Activated B cell treated with CpG ODN at 0.5 μM for 24 hours (primary cell): ENCODE data around the gene BLM. TPM values are rescaled to one million over a fixed set of nuclear protein-coding genes. Genes with fewer than 3 reads are reported as not detected.
"Not testable (repeated sequence)": the region's sequence is repeated elsewhere in the genome, so short reads cannot be mapped to it uniquely, and the experiment has no call there.

Experiments used
- ATAC-seq: fragments of 200-7000 bp; cut with Tn5 transposase; one replicate; pipeline ENCODE4 v1.10.0; 2021; ENCODE audit warnings: low read depth, mild to moderate bottlenecking, moderate library complexity
- CTCF ChIA-PET: fragments of 350-600 bp; sonication (Branson Sonifier 250); formaldehyde crosslinking; loops from one replicate; lab custom pipeline; 2021; ENCODE audit warnings: antibody characterized with exemption; lab: Charles Lee
- POLR2A ChIA-PET: fragments of 350-600 bp; sonication (Branson Sonifier 250); formaldehyde crosslinking; loops from one replicate; lab custom pipeline; 2021; ENCODE audit warnings: antibody characterized with exemption; lab: Charles Lee
- DNase-seq: peaks from one replicate; pipeline ENCODE4 v3.0.0; 2022
- H3K27ac Mint-ChIP-seq: one replicate; pipeline ENCODE4 v1.8.0; 2020; ENCODE audit warnings: mixed read lengths
- H3K27me3 Mint-ChIP-seq: one replicate; pipeline ENCODE4 v1.8.0; 2021; ENCODE audit warnings: mixed read lengths
- H3K36me3 Mint-ChIP-seq: one replicate; pipeline ENCODE4 v1.8.0; 2021; ENCODE audit warnings: low read depth, mixed read lengths
- H3K4me1 Mint-ChIP-seq: one replicate; pipeline ENCODE4 v1.8.0; 2021; ENCODE audit warnings: mixed read lengths
- H3K4me3 Mint-ChIP-seq: one replicate; pipeline ENCODE4 v1.8.0; 2020; ENCODE audit warnings: mild to moderate bottlenecking, mixed read lengths
- H3K9me3 Mint-ChIP-seq: one replicate; pipeline ENCODE4 v1.8.0; 2020; ENCODE audit warnings: mixed read lengths
- intact Hi-C: fragments of 100-400 bp; cut with micrococcal nuclease; formaldehyde crosslinking; loops from one replicate; pipeline ENCODE4 v1.15.1; 2024
- total RNA-seq: library from RNA; stranded (reverse); gene quantifications from 2 replicates; pipeline ENCODE4 v1.2.3, GENCODE V29; 2022
- TF ChIP-seq, protein P1 (sequence below): fragments of 200-600 bp; IDR thresholded peaks from one replicate; pipeline ENCODE4 v1.8.0; 2022; ENCODE audit warnings: antibody characterized with exemption, mild to moderate bottlenecking

The BLM gene
- total RNA-seq, 1 donor from 2014 or later, result 23.4 TPM

DNA sequence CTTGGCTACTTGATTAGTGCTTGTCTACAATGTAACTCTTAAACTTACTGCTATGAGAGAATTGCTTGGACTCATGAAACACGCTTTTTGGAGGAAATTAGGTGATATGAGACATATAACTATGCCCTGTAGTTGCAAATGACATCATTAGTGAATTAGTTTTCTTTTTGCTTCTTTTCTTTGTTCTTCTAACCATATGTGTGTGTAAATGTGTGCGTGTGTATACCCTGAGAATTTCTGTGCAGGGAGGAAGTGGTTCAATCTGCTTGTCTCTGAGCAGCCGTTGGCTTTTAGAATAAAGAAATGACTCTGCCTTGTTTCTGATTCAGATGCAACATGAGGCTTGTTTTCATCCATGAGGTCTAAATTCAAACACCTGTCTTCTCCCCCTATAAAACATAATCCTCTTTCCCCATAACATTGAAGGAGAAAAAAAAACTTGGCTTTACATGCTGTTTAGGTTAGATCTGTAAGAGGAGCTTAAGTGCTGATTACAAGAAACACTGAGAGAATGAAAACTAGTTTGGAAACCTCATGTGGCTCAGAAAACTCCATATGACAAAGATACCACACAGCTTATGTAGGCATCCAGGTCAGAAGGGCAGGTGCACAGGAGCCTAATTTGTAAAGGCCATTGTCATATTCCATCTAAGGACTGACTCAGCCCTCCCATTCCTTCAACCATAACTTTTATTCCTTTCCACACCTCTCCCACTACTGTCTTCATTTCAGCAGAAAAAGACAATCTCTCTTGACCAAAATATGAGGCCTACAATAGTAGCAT is 30.5 kb upstream of the BLM start:
- no peak overlapping the region for H3K4me3 Mint-ChIP-seq
- H3K27ac Mint-ChIP-seq, result peak overlapping the region; percentile 67
- intact Hi-C loops, result loop anchor here (1.0 kb wide), 1 partner anchor 21 kb away; no protein-coding TSS in a partner anchor
- POLR2A ChIA-PET, result interaction anchor here (0.9 to 1.7 kb wide), 4 partner anchors 20 to 32 kb away, joined by 4 to 6 read pairs (median 5); partner anchors contain the start of gene BLM
- H3K9me3 Mint-ChIP-seq, result peaks cover 1% of the 10 kb centered on the region
- TF ChIP-seq, protein P1, sequence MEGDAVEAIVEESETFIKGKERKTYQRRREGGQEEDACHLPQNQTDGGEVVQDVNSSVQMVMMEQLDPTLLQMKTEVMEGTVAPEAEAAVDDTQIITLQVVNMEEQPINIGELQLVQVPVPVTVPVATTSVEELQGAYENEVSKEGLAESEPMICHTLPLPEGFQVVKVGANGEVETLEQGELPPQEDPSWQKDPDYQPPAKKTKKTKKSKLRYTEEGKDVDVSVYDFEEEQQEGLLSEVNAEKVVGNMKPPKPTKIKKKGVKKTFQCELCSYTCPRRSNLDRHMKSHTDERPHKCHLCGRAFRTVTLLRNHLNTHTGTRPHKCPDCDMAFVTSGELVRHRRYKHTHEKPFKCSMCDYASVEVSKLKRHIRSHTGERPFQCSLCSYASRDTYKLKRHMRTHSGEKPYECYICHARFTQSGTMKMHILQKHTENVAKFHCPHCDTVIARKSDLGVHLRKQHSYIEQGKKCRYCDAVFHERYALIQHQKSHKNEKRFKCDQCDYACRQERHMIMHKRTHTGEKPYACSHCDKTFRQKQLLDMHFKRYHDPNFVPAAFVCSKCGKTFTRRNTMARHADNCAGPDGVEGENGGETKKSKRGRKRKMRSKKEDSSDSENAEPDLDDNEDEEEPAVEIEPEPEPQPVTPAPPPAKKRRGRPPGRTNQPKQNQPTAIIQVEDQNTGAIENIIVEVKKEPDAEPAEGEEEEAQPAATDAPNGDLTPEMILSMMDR, result no peak
- H3K27me3 Mint-ChIP-seq, result peaks cover 2% of the 10 kb centered on the region
- CTCF ChIA-PET, result interaction anchor here (1.2 to 1.9 kb wide), 4 partner anchors 39 to 367 kb away, joined by 3 to 8 read pairs (median 4); partner anchors contain the start of gene HDDC3
- ATAC-seq, result peak; percentile 79
- DNase-seq, result no peak
- peaks cover 25% of the 10 kb centered on the region for H3K4me1 Mint-ChIP-seq
- no peaks in the 10 kb centered on the region for H3K36me3 Mint-ChIP-seq

DNA sequence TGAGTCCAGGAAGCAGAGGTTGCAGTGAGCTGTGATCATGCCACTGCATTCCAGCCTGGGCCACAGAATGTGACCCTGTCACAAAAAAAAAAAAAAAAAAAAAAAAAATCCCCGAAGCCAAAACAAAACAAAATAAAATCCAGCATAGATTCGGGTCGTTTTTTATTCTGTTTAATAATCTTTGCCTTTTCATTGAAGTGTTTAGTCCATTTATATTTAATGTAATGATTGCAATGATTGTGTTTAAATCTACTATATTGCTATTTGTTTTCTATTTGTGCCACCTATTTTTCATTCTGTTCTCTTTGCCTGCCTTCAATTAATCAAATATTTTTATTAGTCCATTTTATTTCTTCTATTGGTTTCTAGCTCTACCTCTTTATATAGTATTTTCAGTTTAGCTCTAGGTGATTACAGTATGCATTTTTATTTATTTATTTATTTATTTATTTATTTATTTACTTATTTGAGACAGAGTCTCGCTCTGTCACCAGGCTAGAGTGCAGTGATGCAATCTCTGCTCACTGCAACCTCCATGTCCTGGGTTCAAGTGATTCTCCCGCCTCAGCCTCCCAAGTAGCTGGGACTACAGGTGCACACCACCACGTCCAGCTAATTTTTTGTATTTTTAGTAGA is 27.7 kb upstream of the BLM start:
- H3K9me3 Mint-ChIP-seq, H3K27ac Mint-ChIP-seq, ATAC-seq, H3K36me3 Mint-ChIP-seq, intact Hi-C loops, H3K4me3 Mint-ChIP-seq, H3K27me3 Mint-ChIP-seq, DNase-seq: not testable (repeated sequence)
- ChIA-PET POLR2A (interaction anchor here (0.7 kb wide), 2 partner anchors 28 to 40 kb away, joined by 4 to 9 read pairs; partner anchors contain the start of gene BLM), CTCF (interaction anchor here (1.2 to 1.3 kb wide), 2 partner anchors 41 to 245 kb away, joined by 3 read pairs; partner anchors contain the start of gene UNC45A)
- H3K4me1 Mint-ChIP-seq, result peaks cover 25% of the 10 kb centered on the region

DNA sequence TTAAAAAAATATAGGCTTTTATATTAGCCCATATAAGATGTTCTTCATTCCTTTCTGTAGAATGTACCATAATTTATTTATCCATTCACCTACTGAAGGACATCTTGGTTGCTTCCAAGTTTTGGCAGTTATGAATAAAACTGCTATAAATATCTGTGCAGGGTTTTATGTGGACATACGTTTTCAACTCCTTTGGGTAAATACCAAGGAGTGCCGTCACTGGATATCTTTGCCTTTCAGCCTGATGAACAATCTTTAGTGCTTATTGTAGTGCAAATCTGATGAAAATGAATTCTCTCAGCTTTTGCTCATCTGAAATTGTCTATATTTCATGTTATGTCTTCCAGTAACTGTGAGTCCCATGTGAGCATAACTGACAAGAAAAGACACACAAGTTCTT is 26.6 kb upstream of the BLM start:
- intact Hi-C loops, result loop anchor here (10.0 kb wide), 1 partner anchor 206 kb away; no protein-coding TSS in a partner anchor
- H3K36me3 Mint-ChIP-seq, result no peaks in the 10 kb centered on the region
- no peak overlapping the region for H3K4me3 Mint-ChIP-seq
- H3K27me3 Mint-ChIP-seq, result no peaks in the 10 kb centered on the region
- H3K4me1 Mint-ChIP-seq, result peaks cover 16% of the 10 kb centered on the region
- H3K27ac Mint-ChIP-seq, result no peak overlapping the region
- ChIA-PET POLR2A (no interaction called here), CTCF (no interaction called here)
- TF ChIP-seq, protein P1, result no peak
- H3K9me3 Mint-ChIP-seq, result peaks cover 1% of the 10 kb centered on the region
- DNase-seq, result no peak
- ATAC-seq, result no peak

DNA sequence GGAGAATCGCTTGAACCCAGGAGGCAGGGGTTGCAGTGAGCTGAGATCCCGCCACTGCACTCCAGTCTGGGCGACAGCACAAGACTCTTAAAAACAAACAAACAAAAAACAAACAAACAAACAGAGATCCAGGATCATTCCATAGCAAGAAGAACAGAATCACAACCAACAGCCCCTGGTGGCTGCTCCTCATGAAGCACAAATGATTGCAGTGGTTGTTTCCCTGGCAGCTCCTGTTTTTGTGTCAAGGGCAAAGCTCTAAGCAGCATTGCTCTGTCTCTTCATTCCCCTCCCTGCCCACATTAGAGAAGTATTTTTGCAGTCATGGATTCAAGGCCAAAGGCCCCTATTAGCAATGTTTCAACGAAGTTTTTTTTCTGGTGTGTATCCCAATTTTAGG is 25.8 kb upstream of the BLM start:
- peaks cover 8% of the 10 kb centered on the region for H3K4me1 Mint-ChIP-seq
- no peak overlapping the region for H3K4me3 Mint-ChIP-seq
- intact Hi-C loops, result loop anchor here (10.0 kb wide), 1 partner anchor 207 kb away; no protein-coding TSS in a partner anchor
- no peaks in the 10 kb centered on the region for H3K36me3 Mint-ChIP-seq
- ATAC-seq, result no peak
- peaks cover 1% of the 10 kb centered on the region for H3K9me3 Mint-ChIP-seq
- TF ChIP-seq, protein P1, result no peak
- no peak for DNase-seq
- CTCF ChIA-PET, result interaction anchor here (1.9 to 4.6 kb wide), 2 partner anchors 42 to 195 kb away, joined by 6 to 46 read pairs; no protein-coding TSS in a partner anchor
- H3K27ac Mint-ChIP-seq, result no peak overlapping the region
- POLR2A ChIA-PET, result no interaction called here
- H3K27me3 Mint-ChIP-seq, result no peaks in the 10 kb centered on the region

DNA sequence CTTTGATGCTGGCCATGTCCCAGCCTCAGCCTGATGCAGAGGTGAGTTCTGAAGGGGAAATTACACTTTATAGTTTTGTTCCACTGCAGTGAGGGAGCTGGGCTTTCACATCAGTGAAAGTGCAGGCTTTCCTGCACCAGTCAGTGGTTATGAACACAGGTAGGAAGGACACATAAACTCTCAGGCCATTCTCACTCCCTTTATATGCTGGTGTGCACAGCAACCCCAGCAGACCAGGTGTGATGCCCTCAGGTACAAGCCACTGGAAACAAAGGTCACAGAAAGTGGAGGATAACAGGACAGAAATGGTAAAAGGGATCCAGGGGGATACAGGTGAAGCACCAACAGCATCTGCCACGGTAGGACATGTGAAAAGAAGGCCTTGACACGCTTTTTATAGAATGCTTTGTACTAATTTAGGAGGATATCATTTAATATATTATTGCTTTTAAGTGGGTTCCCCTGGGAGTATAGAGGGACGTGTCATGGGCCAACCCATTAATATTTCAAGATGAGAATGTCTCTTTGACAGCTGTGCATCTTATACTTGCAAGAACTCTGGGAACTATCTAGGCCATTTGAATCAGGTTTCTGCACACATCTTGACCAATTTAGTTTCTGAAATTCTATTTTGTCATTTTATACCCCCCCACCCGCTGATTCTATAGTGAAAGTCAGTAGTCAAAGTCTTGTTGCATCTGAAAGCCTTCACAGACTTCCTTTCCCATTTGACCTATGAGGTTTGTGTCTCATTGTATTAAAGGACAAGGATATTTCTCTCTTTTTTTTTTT is 25.0 kb upstream of the BLM start:
- Mint-ChIP-seq H3K4me3 (no peak overlapping the region), H3K27ac (no peak overlapping the region), H3K36me3 (no peaks in the 10 kb centered on the region), H3K27me3 (no peaks in the 10 kb centered on the region), H3K4me1 (no peaks in the 10 kb centered on the region), H3K9me3 (peaks cover 1% of the 10 kb centered on the region)
- ChIA-PET POLR2A (interaction anchor here (1.2 kb wide), 1 partner anchor 26 kb away, joined by 8 read pairs; no protein-coding TSS in a partner anchor), CTCF (interaction anchor here (0.7 to 4.6 kb wide), 6 partner anchors 25 to 241 kb away, joined by 3 to 46 read pairs (median 4); partner anchors contain the start of gene HDDC3)
- TF ChIP-seq, protein P1, result no peak
- ATAC-seq (no peak), DNase-seq (no peak)
- intact Hi-C loops, result loop anchor here (10.0 kb wide), 1 partner anchor 207 kb away; no protein-coding TSS in a partner anchor
